ENCODE results near the gene PEX11A.

Gene PEX11A

DNA sequence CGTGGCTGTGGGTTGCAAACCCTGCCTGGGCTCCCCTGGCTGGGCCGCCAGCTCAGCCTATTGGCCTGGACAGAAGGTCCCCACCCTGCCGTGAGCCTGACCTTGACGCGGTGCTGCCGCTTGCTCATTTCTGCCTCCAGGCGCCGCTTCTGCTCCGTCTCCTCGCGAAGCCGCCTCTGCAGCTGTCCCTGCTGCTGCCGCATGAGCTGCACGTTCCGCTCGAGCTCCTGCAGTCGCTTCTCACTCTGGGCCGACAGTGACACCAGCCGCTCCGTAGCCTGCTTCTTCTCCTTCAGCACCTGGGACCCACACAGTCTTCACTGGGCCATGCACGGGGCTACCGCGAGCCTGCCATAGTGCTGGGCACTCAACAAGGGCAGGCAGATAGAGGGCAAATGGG is 57.0 kb downstream of the PEX11A start:
- TF ChIP-seq, protein P1, sequence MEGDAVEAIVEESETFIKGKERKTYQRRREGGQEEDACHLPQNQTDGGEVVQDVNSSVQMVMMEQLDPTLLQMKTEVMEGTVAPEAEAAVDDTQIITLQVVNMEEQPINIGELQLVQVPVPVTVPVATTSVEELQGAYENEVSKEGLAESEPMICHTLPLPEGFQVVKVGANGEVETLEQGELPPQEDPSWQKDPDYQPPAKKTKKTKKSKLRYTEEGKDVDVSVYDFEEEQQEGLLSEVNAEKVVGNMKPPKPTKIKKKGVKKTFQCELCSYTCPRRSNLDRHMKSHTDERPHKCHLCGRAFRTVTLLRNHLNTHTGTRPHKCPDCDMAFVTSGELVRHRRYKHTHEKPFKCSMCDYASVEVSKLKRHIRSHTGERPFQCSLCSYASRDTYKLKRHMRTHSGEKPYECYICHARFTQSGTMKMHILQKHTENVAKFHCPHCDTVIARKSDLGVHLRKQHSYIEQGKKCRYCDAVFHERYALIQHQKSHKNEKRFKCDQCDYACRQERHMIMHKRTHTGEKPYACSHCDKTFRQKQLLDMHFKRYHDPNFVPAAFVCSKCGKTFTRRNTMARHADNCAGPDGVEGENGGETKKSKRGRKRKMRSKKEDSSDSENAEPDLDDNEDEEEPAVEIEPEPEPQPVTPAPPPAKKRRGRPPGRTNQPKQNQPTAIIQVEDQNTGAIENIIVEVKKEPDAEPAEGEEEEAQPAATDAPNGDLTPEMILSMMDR (IDR thresholded peaks at IDR 0.05; ENCODE audit: low read length, missing control alignments): no peak
- no peak for DNase-seq (ENCODE audit: low read depth)
- H3K4me3 ChIP-seq (replicated peaks; ENCODE audit: low read depth, low read length): no peak overlapping the region

DNA sequence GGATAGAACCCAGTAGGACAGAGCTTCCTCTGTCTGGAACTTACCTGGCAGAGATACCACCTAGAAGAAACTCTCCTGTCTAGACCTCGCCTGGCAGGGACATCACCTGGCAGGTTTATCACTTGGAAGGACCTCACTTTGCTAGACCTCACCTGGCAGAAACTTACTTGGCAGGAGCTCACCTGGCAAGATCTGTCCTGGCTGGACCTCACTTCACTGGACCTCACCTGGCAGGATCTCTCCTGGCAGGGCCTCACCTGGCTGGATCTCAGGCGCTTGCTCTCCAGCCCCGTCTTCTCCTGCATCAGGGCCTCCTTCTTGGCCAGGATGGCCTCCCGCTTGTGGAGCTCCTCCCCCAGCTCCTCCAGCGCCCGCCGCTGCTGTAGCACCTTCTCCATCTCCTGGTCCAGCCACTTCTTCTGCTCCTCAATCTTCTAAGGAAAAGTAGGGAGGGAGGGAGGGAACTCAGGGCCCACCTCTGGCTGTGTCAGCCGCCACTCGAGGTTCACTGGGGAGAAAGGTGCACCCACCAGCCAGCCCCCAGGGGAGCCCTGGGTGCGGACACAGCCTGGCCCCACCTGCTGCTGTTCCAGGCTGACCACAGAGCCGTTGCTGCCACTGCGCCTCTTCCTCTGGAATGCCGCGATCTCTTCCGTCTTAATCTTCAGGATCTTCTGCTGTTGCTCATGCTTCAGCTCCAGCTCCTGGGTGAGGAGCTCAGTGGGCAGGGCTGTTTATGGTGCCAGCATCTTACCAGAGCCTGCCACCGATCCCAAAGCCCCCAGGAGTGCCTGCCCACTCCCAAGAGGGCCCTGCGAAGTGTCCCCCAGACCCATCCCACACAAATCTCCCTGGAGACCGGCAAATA is 57.8 kb downstream of the PEX11A start:
- TF ChIP-seq, protein P1 (IDR thresholded peaks at IDR 0.05; ENCODE audit: low read length, missing control alignments): no peak
- H3K4me3 ChIP-seq (replicated peaks; ENCODE audit: low read depth, low read length): no peak overlapping the region

DNA sequence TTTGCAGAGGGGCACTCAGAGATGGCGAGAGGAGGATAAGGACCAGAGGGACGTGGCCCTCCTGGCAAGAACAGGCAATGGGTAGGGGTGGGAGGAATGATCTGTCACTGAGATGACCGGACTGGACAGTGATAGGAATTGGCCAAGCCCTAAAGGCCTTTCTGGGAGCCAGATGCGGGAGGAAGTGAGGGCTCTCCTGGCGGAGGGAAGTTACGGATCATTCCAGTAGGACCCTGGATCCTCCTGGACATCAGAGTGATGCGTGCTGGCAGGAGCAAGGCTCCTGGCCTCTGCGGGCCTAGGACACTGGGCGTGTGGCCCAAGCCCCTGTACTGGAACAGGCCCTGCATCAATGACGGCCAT is 58.7 kb downstream of the PEX11A start:
- TF ChIP-seq, protein P1 (IDR thresholded peaks at IDR 0.05; ENCODE audit: low read length, missing control alignments): no peak
- no peak overlapping the region for H3K4me3 ChIP-seq (replicated peaks; ENCODE audit: low read depth, low read length)
- DNase-seq (ENCODE audit: low read depth): no peak

More for the DNA sequence above, 57.8 kb downstream of the PEX11A start:
- DNase-seq (ENCODE audit: low read depth): no peak
